CD4-positive, alpha-beta memory T cell (primary cell): ENCODE measurements around the gene MACROD2. TPM values are rescaled to one million over a fixed set of nuclear protein-coding genes. Genes with fewer than 3 reads are reported as not detected.

Experiments used
- CTCF ChIA-PET: fragments of 350-600 bp; sonication (Branson Sonifier 250); formaldehyde crosslinking; loops from one replicate; lab custom pipeline; 2021; ENCODE audit warnings: inconsistent platforms; ENCODE audit not compliant: partially characterized antibody; lab: Charles Lee
- POLR2A ChIA-PET: fragments of 350-600 bp; sonication (Branson Sonifier 250); formaldehyde crosslinking; loops from one replicate; lab custom pipeline; 2021; ENCODE audit not compliant: partially characterized antibody; lab: Charles Lee
- DNase-seq, 5 donors: peaks; one replicate each; pipeline versions ENCODE4 v3.0.0 to v3.0.0-alpha.2; 2020 to 2022; ENCODE audit warnings: mixed read lengths in 1 of 5
- H3K27ac ChIP-seq: one replicate; pipeline ENCODE4 v1.7.0; 2013; ENCODE audit warnings: low read depth, low read length
- H3K27me3 ChIP-seq: 2 replicates; pipeline ENCODE4 v1.7.0; 2013; ENCODE audit warnings: mild to moderate bottlenecking, low read length, moderate library complexity; ENCODE audit not compliant: insufficient read depth
- H3K36me3 ChIP-seq: 2 replicates; pipeline ENCODE4 v1.7.0; 2013; ENCODE audit warnings: mild to moderate bottlenecking, low read length, moderate library complexity; ENCODE audit not compliant: insufficient read depth
- H3K4me1 ChIP-seq: 2 replicates; pipeline ENCODE4 v1.7.0; 2013; ENCODE audit warnings: mild to moderate bottlenecking, low read length, moderate library complexity; ENCODE audit not compliant: insufficient read depth
- H3K4me3 ChIP-seq, 2 donors: one replicate each; pipeline ENCODE4 v1.7.0; 2013; ENCODE audit warnings: low read length in 2 of 2, mild to moderate bottlenecking in 1 of 2
- H3K9me3 ChIP-seq, 2 donors: one replicate each; pipeline ENCODE4 v1.7.0; 2013; ENCODE audit warnings: low read length in 2 of 2, control low read depth in 1 of 2; ENCODE audit not compliant: control insufficient read depth in 1 of 2
- H3K27ac Mint-ChIP-seq, 7 donors: one replicate each; pipeline ENCODE4 v1.8.0; 2020 to 2021; ENCODE audit warnings: mixed read lengths in 7 of 7, mild to moderate bottlenecking in 6 of 7, inconsistent platforms in 3 of 7, moderate library complexity in 3 of 7
- H3K27me3 Mint-ChIP-seq, 2 donors: one replicate each; pipeline ENCODE4 v1.8.0; 2020 to 2021; ENCODE audit warnings: mixed read lengths in 2 of 2
- H3K36me3 Mint-ChIP-seq, 2 donors: one replicate each; pipeline ENCODE4 v1.8.0; 2020 to 2021; ENCODE audit warnings: mixed read lengths in 2 of 2, inconsistent platforms in 1 of 2, mild to moderate bottlenecking in 1 of 2
- H3K4me1 Mint-ChIP-seq, 4 donors: one replicate each; pipeline ENCODE4 v1.8.0; 2020 to 2021; ENCODE audit warnings: mixed read lengths in 4 of 4, mild to moderate bottlenecking in 1 of 4
- H3K4me3 Mint-ChIP-seq, 8 donors: one replicate each; pipeline ENCODE4 v1.8.0; 2020 to 2021; ENCODE audit warnings: mixed read lengths in 8 of 8, mild to moderate bottlenecking in 7 of 8, moderate library complexity in 6 of 8, inconsistent platforms in 3 of 8
- H3K9me3 Mint-ChIP-seq, 8 donors: one replicate each; pipeline ENCODE4 v1.8.0; 2020 to 2021; ENCODE audit warnings: mixed read lengths in 8 of 8, mild to moderate bottlenecking in 5 of 8, inconsistent platforms in 3 of 8, moderate library complexity in 1 of 8
- intact Hi-C: fragments of 100-400 bp; cut with micrococcal nuclease; formaldehyde crosslinking; loops from one replicate; pipeline ENCODE4 v1.15.1; 2023
- polyA plus RNA-seq, 2 donors: library from polyadenylated mRNA; unstranded; fragments of 300-500 nt; fragmentation: Illumina TruSeq; gene quantifications; one replicate each; pipeline ENCODE4 v1.2.3, GENCODE V29; 2021
- total RNA-seq, 2 experiments: library from RNA; stranded (reverse); gene quantifications; one replicate each; pipeline ENCODE4 v1.2.3, GENCODE V29; 2021

The MACROD2 gene
- total and polyA plus RNA-seq, 4 experiments from 2014 or later = not detected

DNA sequence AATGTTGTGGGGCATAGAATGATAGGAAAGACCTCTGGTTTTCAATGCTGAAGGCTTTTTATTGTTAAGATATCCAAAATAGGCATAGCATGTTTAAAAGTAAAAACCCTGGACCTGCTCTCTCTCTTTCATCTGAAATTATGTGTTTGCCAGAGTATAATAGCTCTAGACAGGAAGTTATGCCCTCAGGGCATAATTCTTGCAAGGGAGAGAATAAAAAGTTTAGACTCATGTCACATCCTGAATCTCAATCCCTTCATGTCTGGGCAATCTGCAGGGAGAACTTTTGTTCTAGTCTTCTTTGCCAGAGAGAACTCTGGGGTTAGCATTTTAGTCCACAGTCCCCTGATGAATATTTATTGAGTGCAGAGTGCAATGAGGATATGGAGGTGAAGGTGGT lies 639.3 kb downstream of the MACROD2 start:
- Mint-ChIP-seq H3K4me3 (no peak overlapping the region), H3K27ac (no peak overlapping the region), H3K36me3 (no peaks in the 10 kb centered on the region), H3K4me1 (no peaks in the 10 kb centered on the region), H3K9me3 (peaks cover 0 to 27% (median 10%) of the 10 kb centered on the region in 8 donors), H3K27me3 (no peaks in the 10 kb centered on the region)
- no peaks in the 10 kb centered on the region for H3K27me3 ChIP-seq
- H3K9me3 ChIP-seq = peaks cover 0 to 3% of the 10 kb centered on the region in 2 donors
- intact Hi-C loops = no loop called here
- ChIA-PET CTCF (no interaction called here), POLR2A (no interaction called here)
- H3K4me3 ChIP-seq = no peak overlapping the region
- no peaks in the 10 kb centered on the region for H3K36me3 ChIP-seq
- DNase-seq = no peak
- no peak overlapping the region for H3K27ac ChIP-seq
- no peaks in the 10 kb centered on the region for H3K4me1 ChIP-seq

DNA sequence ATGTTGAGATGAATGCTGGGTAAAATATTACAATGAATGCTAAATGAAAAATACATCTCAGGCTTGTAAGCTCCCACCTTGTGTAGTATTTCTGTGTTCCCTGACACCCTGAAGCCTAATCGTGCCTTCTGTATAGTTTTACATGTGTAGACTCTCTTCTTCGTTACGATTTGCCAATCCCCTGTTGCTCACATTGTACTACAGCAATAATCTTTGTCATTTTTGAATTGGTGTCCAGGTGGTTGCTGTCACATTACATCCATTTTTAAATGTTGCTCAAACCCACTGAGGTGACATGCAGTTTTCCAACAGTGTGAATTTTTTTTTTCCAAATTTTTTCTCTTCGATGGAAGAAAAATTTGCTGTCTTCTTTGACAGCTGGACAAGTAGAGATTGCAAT lies 642.1 kb downstream of the MACROD2 start:
- Histone ChIP-seq H3K4me3 (no peak overlapping the region), H3K27ac (no peak overlapping the region), H3K4me1 (no peaks in the 10 kb centered on the region), H3K27me3 (no peaks in the 10 kb centered on the region), H3K36me3 (no peaks in the 10 kb centered on the region), H3K9me3 (peaks cover 0 to 3% of the 10 kb centered on the region in 2 donors)
- H3K4me3 Mint-ChIP-seq = no peak overlapping the region
- ChIA-PET POLR2A (no interaction called here), CTCF (no interaction called here)
- peaks cover 4 to 30% (median 14%) of the 10 kb centered on the region in 8 donors for H3K9me3 Mint-ChIP-seq
- no peak for DNase-seq
- intact Hi-C loops = no loop called here
- no peaks in the 10 kb centered on the region for H3K36me3 Mint-ChIP-seq
- H3K27me3 Mint-ChIP-seq = no peaks in the 10 kb centered on the region
- H3K4me1 Mint-ChIP-seq = no peaks in the 10 kb centered on the region
- no peak overlapping the region for H3K27ac Mint-ChIP-seq

DNA sequence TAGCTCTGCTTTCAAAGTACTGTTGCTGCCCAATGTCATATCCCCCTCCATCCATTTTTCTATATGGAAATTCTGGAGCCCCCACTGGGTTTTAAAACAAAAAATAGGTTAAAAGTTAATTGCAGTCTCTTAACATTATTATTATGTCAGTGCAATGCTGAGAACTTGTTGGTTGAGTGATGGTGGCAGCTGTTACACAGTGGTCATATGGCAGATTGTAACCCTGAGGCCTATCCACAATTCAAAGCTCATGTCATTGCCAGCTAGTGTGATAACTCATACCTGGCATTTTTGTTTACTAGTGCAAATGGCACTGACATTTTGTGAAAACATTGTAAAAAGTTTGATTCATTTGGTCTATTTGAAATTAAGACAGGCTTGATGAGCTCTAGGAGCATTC lies 647.8 kb downstream of the MACROD2 start:
- H3K27me3 Mint-ChIP-seq = no peaks in the 10 kb centered on the region
- no peaks in the 10 kb centered on the region for H3K4me1 Mint-ChIP-seq
- H3K4me3 Mint-ChIP-seq = no peak overlapping the region
- intact Hi-C loops = no loop called here
- no peak for DNase-seq
- Histone ChIP-seq H3K36me3 (no peaks in the 10 kb centered on the region), H3K27ac (no peak overlapping the region), H3K27me3 (no peaks in the 10 kb centered on the region), H3K4me1 (no peaks in the 10 kb centered on the region), H3K4me3 (no peak overlapping the region), H3K9me3 (no peaks in the 10 kb centered on the region)
- ChIA-PET POLR2A (no interaction called here), CTCF (no interaction called here)
- H3K27ac Mint-ChIP-seq = no peak overlapping the region
- peaks cover 5 to 24% (median 8%) of the 10 kb centered on the region in 8 donors for H3K9me3 Mint-ChIP-seq
- no peaks in the 10 kb centered on the region for H3K36me3 Mint-ChIP-seq

DNA sequence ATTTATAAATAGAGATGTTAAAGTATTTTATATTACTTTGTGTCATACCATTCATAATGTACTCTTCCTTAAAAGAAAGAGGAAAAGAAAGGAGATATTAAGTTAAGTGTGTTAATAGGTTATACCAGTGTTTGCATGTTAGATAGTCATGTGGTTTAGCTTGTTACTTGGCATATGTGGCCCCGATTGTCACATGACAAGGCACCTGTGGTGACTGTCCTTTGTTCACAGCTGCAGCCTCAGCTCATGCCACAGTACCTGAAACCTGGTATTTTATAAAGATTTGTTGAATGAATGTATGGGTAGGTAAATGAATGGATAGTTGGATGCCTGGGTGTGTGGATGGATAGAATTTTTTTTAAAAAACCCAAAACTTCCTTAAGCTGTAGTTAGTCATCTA lies 648.2 kb downstream of the MACROD2 start:
- DNase-seq = no peak
- intact Hi-C loops = no loop called here
- ChIA-PET CTCF (no interaction called here), POLR2A (no interaction called here)
- H3K27me3 ChIP-seq = no peaks in the 10 kb centered on the region
- H3K4me1 ChIP-seq = no peaks in the 10 kb centered on the region
- Mint-ChIP-seq H3K27me3 (no peaks in the 10 kb centered on the region), H3K9me3 (peaks cover 5 to 24% (median 7%) of the 10 kb centered on the region in 8 donors), H3K4me3 (no peak overlapping the region), H3K27ac (no peak overlapping the region), H3K4me1 (no peaks in the 10 kb centered on the region), H3K36me3 (no peaks in the 10 kb centered on the region)
- no peaks in the 10 kb centered on the region for H3K9me3 ChIP-seq
- no peaks in the 10 kb centered on the region for H3K36me3 ChIP-seq
- no peak overlapping the region for H3K4me3 ChIP-seq
- no peak overlapping the region for H3K27ac ChIP-seq

DNA sequence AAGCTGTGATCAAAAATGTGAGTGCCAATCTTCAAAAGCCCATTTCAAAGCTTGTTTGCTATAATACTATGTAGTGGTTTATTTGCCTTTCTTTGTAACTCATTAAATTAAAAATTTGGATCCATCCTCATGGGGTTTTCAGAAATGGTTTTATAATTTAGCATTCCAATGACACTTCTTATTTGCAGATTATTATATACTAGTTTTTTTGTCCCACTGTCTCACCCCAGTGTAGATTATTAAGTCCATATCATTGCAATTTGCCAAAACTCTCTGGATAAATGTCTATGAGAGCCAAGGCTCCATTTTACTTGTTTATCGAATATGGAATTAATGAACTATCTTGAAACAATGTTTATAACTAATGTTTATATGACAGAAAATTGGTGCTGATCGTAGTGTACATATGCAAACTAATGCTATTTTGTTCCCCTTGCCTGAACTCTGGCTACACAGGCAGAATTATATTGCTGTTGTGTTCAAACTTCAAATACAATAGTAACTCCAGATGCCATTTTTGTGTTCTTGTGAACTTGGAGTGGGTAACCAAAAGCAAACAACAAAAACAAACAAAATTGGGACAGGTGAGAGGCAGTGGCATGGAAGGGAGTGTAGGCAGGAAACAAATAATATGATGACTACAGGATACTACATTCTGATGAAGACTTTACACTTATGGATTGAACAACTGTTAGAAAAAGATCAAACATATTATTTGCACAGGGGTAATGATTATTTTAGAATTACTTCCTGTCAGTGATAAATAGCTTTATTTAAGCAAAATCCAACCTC lies 649.2 kb downstream of the MACROD2 start:
- no peaks in the 10 kb centered on the region for H3K36me3 Mint-ChIP-seq
- Histone ChIP-seq H3K9me3 (peaks cover 0 to 3% of the 10 kb centered on the region in 2 donors), H3K27ac (no peak overlapping the region), H3K27me3 (no peaks in the 10 kb centered on the region), H3K36me3 (no peaks in the 10 kb centered on the region), H3K4me1 (no peaks in the 10 kb centered on the region), H3K4me3 (no peak overlapping the region)
- no peak for DNase-seq
- H3K27ac Mint-ChIP-seq = no peak overlapping the region
- CTCF ChIA-PET = no interaction called here
- H3K4me1 Mint-ChIP-seq = no peaks in the 10 kb centered on the region
- intact Hi-C loops = no loop called here
- POLR2A ChIA-PET = no interaction called here
- H3K27me3 Mint-ChIP-seq = no peaks in the 10 kb centered on the region
- no peak overlapping the region for H3K4me3 Mint-ChIP-seq
- H3K9me3 Mint-ChIP-seq = peaks cover 4 to 24% (median 6%) of the 10 kb centered on the region in 8 donors

DNA sequence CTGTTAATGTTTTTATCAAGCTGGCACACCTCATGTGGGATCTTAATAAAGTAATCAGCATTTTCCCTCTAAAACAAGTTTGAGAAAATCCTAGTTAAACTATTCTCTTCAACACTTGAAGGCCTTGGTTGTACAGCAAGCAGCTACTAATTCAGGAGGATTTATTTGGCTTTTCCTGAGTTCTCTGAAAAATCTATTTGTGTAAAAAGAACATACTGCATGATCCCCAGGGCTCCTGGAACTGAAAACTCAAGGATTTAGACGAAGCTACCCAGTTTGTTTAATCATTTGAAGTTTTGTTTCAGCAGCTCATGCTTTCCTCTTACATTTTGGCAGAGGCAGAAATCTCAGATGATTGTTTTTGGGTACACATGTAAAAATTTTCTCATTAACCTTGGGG lies 651.7 kb downstream of the MACROD2 start:
- DNase-seq = no peak
- Histone ChIP-seq H3K27me3 (no peaks in the 10 kb centered on the region), H3K4me3 (no peak overlapping the region), H3K4me1 (no peaks in the 10 kb centered on the region), H3K27ac (no peak overlapping the region), H3K9me3 (peaks cover 0 to 4% of the 10 kb centered on the region in 2 donors), H3K36me3 (no peaks in the 10 kb centered on the region)
- Mint-ChIP-seq H3K9me3 (peaks cover 0 to 17% (median 5%) of the 10 kb centered on the region in 8 donors), H3K4me1 (no peaks in the 10 kb centered on the region), H3K27me3 (no peaks in the 10 kb centered on the region), H3K36me3 (no peaks in the 10 kb centered on the region), H3K27ac (no peak overlapping the region), H3K4me3 (no peak overlapping the region)
- POLR2A ChIA-PET = no interaction called here
- CTCF ChIA-PET = no interaction called here
- intact Hi-C loops = no loop called here

DNA sequence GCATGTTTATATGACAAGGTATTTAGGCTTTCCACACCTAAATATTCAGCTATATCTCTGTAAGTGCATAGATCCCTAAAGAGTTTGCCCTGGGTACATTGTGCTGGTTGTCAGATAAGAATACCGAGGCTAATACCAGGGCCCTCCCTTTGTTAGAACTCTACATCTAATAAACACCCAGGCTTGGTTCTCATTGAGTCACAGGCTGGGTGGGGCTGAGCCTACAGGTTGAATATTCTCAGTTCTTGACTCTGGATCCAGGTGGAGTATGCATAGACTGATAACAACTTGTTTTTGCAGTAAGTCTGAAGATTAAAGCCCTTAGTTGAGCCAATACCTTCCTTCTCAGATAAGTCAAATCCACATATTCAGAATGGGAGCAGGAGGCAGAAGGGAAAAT lies 654.3 kb downstream of the MACROD2 start:
- Mint-ChIP-seq H3K4me1 (no peaks in the 10 kb centered on the region), H3K27me3 (no peaks in the 10 kb centered on the region), H3K4me3 (no peak overlapping the region), H3K9me3 (peaks cover 0 to 16% (median 6%) of the 10 kb centered on the region in 8 donors), H3K27ac (no peak overlapping the region), H3K36me3 (no peaks in the 10 kb centered on the region)
- intact Hi-C loops = no loop called here
- peaks cover 0 to 4% of the 10 kb centered on the region in 2 donors for H3K9me3 ChIP-seq
- H3K27me3 ChIP-seq = no peaks in the 10 kb centered on the region
- H3K4me3 ChIP-seq = no peak overlapping the region
- DNase-seq = no peak
- no peaks in the 10 kb centered on the region for H3K36me3 ChIP-seq
- no peak overlapping the region for H3K27ac ChIP-seq
- ChIA-PET POLR2A (no interaction called here), CTCF (no interaction called here)
- no peaks in the 10 kb centered on the region for H3K4me1 ChIP-seq
